PC-3 (cell line): ENCODE data around the gene TIMP2.

Experiments
- EZH2phosphoT487 ChIP-seq: fragments of 300-600 bp; sonication (generic); IDR thresholded peaks from 2 replicates; pipeline ENCODE4 v1.6.1; 2018; ENCODE audit warnings: mild to moderate bottlenecking, antibody characterized with exemption, low read length, borderline replicate concordance
- TF ChIP-seq, protein P1 (sequence below): fragments of 300-600 bp; sonication (generic); conservative IDR thresholded peaks from 2 replicates; pipeline ENCODE4 v1.5.1; 2017; ENCODE audit warnings: antibody characterized with exemption, low read depth, mild to moderate bottlenecking, low read length

DNA sequence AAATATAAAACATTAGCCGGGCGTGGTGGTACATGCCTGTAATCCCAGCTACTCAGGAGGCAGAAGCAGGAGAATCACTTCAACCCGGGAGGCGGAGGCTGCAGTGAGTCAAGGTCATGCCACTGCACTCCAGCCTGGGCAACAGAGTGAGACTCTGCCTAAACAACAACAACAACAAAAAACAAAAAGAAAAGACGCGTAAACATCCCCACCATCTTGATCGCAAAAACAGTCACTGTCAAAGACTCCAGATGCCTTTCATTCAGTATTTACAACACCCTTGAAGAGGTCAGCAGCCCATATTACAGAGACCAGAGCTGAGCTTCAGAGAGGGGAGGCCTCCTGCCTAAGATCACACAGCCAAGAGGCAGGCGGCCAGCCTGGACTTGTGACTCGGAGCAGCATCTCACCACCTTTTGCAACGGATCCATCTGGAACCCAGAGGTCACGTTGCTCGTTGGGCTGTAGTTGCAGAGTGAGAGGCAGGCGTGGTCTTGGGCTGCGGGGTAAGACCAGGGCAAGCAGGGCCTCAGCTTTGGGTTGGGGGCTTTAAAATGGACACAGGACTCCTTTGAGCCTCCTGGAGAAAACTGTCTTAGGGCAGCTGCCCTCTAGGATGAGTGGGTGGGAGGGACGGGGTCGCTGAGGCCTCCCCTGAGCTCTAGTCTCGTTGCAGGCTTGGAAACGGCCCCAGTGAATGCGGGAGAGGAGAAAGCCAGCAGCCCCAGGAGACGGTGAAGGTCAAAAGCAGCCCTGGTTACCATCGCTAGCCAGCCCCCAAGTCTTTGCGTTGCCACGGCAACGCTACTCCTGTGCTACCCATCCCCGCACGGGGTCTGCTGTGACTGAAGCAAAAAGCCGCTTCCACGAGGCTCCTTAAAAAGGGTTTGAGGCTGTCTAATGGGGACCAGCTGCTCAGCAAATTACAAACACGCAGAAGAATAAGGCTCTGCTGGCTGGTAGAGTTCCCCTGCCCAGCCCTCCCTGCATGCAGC is 28.5 kb upstream of the TIMP2 start:
- TF ChIP-seq EZH2phosphoT487: no peak
- TF ChIP-seq, protein P1, sequence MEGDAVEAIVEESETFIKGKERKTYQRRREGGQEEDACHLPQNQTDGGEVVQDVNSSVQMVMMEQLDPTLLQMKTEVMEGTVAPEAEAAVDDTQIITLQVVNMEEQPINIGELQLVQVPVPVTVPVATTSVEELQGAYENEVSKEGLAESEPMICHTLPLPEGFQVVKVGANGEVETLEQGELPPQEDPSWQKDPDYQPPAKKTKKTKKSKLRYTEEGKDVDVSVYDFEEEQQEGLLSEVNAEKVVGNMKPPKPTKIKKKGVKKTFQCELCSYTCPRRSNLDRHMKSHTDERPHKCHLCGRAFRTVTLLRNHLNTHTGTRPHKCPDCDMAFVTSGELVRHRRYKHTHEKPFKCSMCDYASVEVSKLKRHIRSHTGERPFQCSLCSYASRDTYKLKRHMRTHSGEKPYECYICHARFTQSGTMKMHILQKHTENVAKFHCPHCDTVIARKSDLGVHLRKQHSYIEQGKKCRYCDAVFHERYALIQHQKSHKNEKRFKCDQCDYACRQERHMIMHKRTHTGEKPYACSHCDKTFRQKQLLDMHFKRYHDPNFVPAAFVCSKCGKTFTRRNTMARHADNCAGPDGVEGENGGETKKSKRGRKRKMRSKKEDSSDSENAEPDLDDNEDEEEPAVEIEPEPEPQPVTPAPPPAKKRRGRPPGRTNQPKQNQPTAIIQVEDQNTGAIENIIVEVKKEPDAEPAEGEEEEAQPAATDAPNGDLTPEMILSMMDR: no peak
